ENCODE results near the gene RBM48.

Gene RBM48

GRCh38 chr7:92546856-92547497, 18.4 kb downstream of the RBM48 start:
- no peak for DNase-seq

GRCh38 chr7:92547579-92547978, 19.0 kb downstream of the RBM48 start:
- no peak for DNase-seq

GRCh38 chr7:92550194-92550593, 21.6 kb downstream of the RBM48 start:
- DNase-seq, result no peak

GRCh38 chr7:92557249-92557648, 28.7 kb downstream of the RBM48 start:
- DNase-seq, result no peak

GRCh38 chr7:92557808-92558362, 29.3 kb downstream of the RBM48 start:
- DNase-seq, result no peak

- DNase-seq, result no peak
These were observed 32.0 kb downstream of the RBM48 start for GRCh38 chr7:92560602-92561001.

- DNase-seq, result no peak
These were observed 34.8 kb downstream of the RBM48 start for GRCh38 chr7:92563345-92563744.

- DNase-seq, result no peak
These were observed 38.9 kb downstream of the RBM48 start for GRCh38 chr7:92567460-92567859.

- DNase-seq, result no peak
These were observed 40.5 kb downstream of the RBM48 start for GRCh38 chr7:92569137-92569536.

GRCh38 chr7:92576296-92576695, 47.7 kb downstream of the RBM48 start:
- DNase-seq, result no peak

- DNase-seq, result no peak
These were observed 54.4 kb downstream of the RBM48 start for GRCh38 chr7:92582948-92583347.

GRCh38 chr7:92584953-92585352, 56.4 kb downstream of the RBM48 start:
- no peak for DNase-seq

- no peak for DNase-seq
These were observed 57.8 kb downstream of the RBM48 start for GRCh38 chr7:92586403-92586802.

- DNase-seq, result no peak
These were observed 58.2 kb downstream of the RBM48 start for GRCh38 chr7:92586841-92587240.

Data from activated CD4-positive, CD25-positive, alpha-beta regulatory T cell (primary cell).